OCI-LY1 (cell line): ENCODE measurements around the gene PSMD14.

Experiments
- H2AFZ ChIP-seq: fragments of 200-600 bp; sonication (generic), shearing (Covaris generic); 2 replicates; pipeline ENCODE4 v1.6.0; 2014; ENCODE audit warnings: antibody characterized with exemption, mild to moderate bottlenecking, low read length
- H3F3A ChIP-seq: fragments of 200-600 bp; sonication (generic), shearing (Covaris generic); 2 replicates; pipeline ENCODE4 v1.6.0; 2014; ENCODE audit warnings: mild to moderate bottlenecking, antibody characterized with exemption, low read length, moderate library complexity; ENCODE audit not compliant: insufficient read depth
- H3K27ac ChIP-seq: fragments of 200-600 bp; sonication (generic); 2 replicates; pipeline ENCODE4 v1.5.1; 2014; ENCODE audit warnings: low read length, mixed run types, mild to moderate bottlenecking, low read depth; ENCODE audit not compliant: poor library complexity, severe bottlenecking
- H3K27me3 ChIP-seq: fragments of 200-600 bp; sonication (generic); 2 replicates; pipeline ENCODE4 v1.6.0; 2014; ENCODE audit warnings: antibody characterized with exemption, mild to moderate bottlenecking, low read length, moderate library complexity; ENCODE audit not compliant: insufficient read depth
- H3K36me3 ChIP-seq: fragments of 200-600 bp; sonication (generic); 2 replicates; pipeline ENCODE4 v1.6.1; 2014; ENCODE audit warnings: mild to moderate bottlenecking, antibody characterized with exemption, low read length, moderate library complexity, mixed read lengths; ENCODE audit not compliant: insufficient read depth
- H3K4me1 ChIP-seq: fragments of 200-600 bp; sonication (generic); 2 replicates; pipeline ENCODE4 v1.5.1; 2014; ENCODE audit warnings: mild to moderate bottlenecking, low read length, moderate library complexity; ENCODE audit not compliant: insufficient read depth, severe bottlenecking
- H3K4me2 ChIP-seq: fragments of 200-600 bp; sonication (generic), shearing (Covaris generic); 2 replicates; pipeline ENCODE4 v1.6.1; 2014; ENCODE audit warnings: low read length
- H3K4me3 ChIP-seq: fragments of 200-600 bp; sonication (generic); 2 replicates; pipeline ENCODE4 v1.5.1; 2014; ENCODE audit warnings: low read length, low read depth, mild to moderate bottlenecking, mixed read lengths; ENCODE audit not compliant: poor library complexity, severe bottlenecking
- H3K79me2 ChIP-seq: fragments of 200-600 bp; shearing (Covaris generic); 2 replicates; pipeline ENCODE4 v1.6.1; 2016; ENCODE audit warnings: mixed run types, low read length, mixed read lengths; ENCODE audit not compliant: insufficient read depth
- H3K9ac ChIP-seq: fragments of 200-600 bp; sonication (generic), shearing (Covaris generic); 2 replicates; pipeline ENCODE4 v1.6.1; 2014; ENCODE audit warnings: mild to moderate bottlenecking, low read length, mixed read lengths
- H3K9me2 ChIP-seq: fragments of 200-600 bp; sonication (generic), shearing (Covaris generic); 2 replicates; pipeline ENCODE4 v1.6.1; 2014; ENCODE audit warnings: low read depth, mild to moderate bottlenecking, low read length, mixed read lengths
- H3K9me3 ChIP-seq: fragments of 200-600 bp; shearing (Covaris generic); 2 replicates; pipeline ENCODE4 v1.6.1; 2014; ENCODE audit warnings: low read length, mixed read lengths
- H4K20me1 ChIP-seq: fragments of 200-600 bp; sonication (generic), shearing (Covaris generic); 2 replicates; pipeline ENCODE4 v1.6.0; 2016; ENCODE audit warnings: mild to moderate bottlenecking, low read length; ENCODE audit not compliant: insufficient read depth
- CTCF ChIP-seq: fragments of 200-600 bp; sonication (generic), shearing (Covaris generic); IDR thresholded peaks from 2 replicates; pipeline ENCODE4 v1.5.1; 2017; ENCODE audit warnings: mild to moderate bottlenecking, antibody characterized with exemption, low read length, moderate library complexity, mixed read lengths
- EZH2 ChIP-seq: fragments of 200-600 bp; sonication (generic), shearing (Covaris generic); IDR thresholded peaks from 2 replicates; pipeline ENCODE4 v1.8.0; 2017; ENCODE audit warnings: borderline replicate concordance, mixed run types, mild to moderate bottlenecking, antibody characterized with exemption, low read length, moderate library complexity, mixed read lengths

PSMD14 gene

GRCh38 chr2:161373942-161374341 lies 65.7 kb downstream of the PSMD14 start:
- no peak for TF ChIP-seq EZH2
- TF ChIP-seq CTCF, result no peak
- Histone ChIP-seq H2AFZ (no peak overlapping the region), H3K9ac (no peak overlapping the region), H3F3A (no peaks in the 10 kb centered on the region), H3K4me1 (no peaks in the 10 kb centered on the region), H3K27me3 (no peaks in the 10 kb centered on the region), H3K9me3 (no peaks in the 10 kb centered on the region), H3K4me2 (no peak overlapping the region), H3K27ac (no peak overlapping the region), H3K9me2 (no peaks in the 10 kb centered on the region), H3K36me3 (peaks cover 71% of the 10 kb centered on the region), H3K79me2 (0 out of 2 replicates have a peak, but pooled peaks cover 3% of the 10 kb centered on the region), H3K4me3 (no peak overlapping the region), H4K20me1 (no peaks in the 10 kb centered on the region)

- Histone ChIP-seq H3K79me2 (0 out of 2 replicates have a peak, but pooled peaks cover 3% of the 10 kb centered on the region), H3K36me3 (peaks cover 69% of the 10 kb centered on the region), H4K20me1 (no peaks in the 10 kb centered on the region), H3K9me2 (no peaks in the 10 kb centered on the region), H3K9me3 (no peaks in the 10 kb centered on the region), H3K27ac (no peak overlapping the region), H3K27me3 (no peaks in the 10 kb centered on the region), H3K4me2 (no peak overlapping the region), H2AFZ (no peak overlapping the region), H3F3A (no peaks in the 10 kb centered on the region), H3K4me3 (no peak overlapping the region), H3K4me1 (no peaks in the 10 kb centered on the region), H3K9ac (no peak overlapping the region)
- TF ChIP-seq EZH2, result no peak
- TF ChIP-seq CTCF, result no peak
These were observed 66.2 kb downstream of the PSMD14 start for GRCh38 chr2:161374446-161374845.

DNA sequence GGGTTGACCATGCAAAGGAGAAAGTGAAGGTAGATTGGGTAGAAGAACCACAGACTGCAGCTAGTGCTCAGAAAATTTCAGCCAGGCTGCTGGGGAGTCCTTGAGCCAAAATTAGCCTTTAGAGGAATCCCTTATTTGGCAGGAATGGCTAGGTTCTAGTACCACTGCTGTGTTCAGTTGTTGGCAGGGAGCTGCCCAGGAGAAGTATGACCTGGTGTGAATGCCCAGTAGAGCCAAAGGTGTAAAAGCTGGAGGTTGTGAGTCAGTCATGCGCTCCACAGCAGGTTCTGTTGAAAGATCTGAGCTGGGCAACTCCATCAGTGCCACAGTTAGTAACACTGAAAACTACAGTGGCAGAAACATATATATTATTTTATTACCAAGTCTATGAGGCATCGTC lies 71.5 kb downstream of the PSMD14 start:
- H3K9me2 ChIP-seq, result no peaks in the 10 kb centered on the region
- no peak overlapping the region for H2AFZ ChIP-seq
- H3F3A ChIP-seq, result no peaks in the 10 kb centered on the region
- H3K4me3 ChIP-seq, result no peak overlapping the region
- TF ChIP-seq CTCF (no peak), EZH2 (no peak)
- H3K4me1 ChIP-seq, result peaks cover 10% of the 10 kb centered on the region
- no peak overlapping the region for H3K9ac ChIP-seq
- no peaks in the 10 kb centered on the region for H4K20me1 ChIP-seq
- H3K27ac ChIP-seq, result no peak overlapping the region
- 0 out of 2 replicates have a peak, but pooled peaks cover 5% of the 10 kb centered on the region for H3K79me2 ChIP-seq
- H3K4me2 ChIP-seq, result no peak overlapping the region
- peaks cover 47% of the 10 kb centered on the region for H3K36me3 ChIP-seq
- H3K27me3 ChIP-seq, result no peaks in the 10 kb centered on the region
- H3K9me3 ChIP-seq, result no peaks in the 10 kb centered on the region
